CD4-positive, alpha-beta T cell treated with Interleukin-15 for 1 hour (primary cell): Measurements from ENCODE around the gene MAP6.

Experiments
- DNase-seq: peaks from one replicate; pipeline ENCODE4 v3.0.0-alpha.2; 2020

The MAP6 gene

GRCh38 chr11:75627906-75628668, 40.8 kb downstream of the MAP6 start:
- DNase-seq, result no peak

- DNase-seq, result no peak
Measured at GRCh38 chr11:75626889-75627529, 41.8 kb downstream of the MAP6 start.

- DNase-seq, result no peak
Measured at GRCh38 chr11:75625991-75626888, 42.6 kb downstream of the MAP6 start.

- no peak for DNase-seq
Measured at GRCh38 chr11:75625021-75625420, 43.8 kb downstream of the MAP6 start.

DNA sequence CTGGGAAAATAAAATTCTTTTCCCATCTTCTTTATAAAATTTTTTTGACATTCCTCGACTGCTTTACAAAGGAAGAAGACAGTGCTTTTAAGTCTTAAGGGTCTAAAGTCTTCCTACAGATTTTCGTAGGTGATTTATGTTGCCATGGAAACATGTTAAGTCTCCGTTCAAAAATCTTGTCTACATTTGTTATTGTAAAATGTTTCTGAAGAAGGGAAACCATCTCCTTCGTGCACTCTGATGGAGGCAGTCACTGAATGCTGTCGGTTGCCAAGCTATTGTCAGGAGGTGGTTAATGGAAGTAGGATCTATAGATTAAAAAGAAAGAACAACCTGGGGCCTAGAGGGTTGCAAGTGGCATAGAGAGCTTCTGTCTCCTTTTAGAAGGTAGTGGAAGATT, 52.6 kb downstream of the MAP6 start:
- DNase-seq, result no peak

DNA sequence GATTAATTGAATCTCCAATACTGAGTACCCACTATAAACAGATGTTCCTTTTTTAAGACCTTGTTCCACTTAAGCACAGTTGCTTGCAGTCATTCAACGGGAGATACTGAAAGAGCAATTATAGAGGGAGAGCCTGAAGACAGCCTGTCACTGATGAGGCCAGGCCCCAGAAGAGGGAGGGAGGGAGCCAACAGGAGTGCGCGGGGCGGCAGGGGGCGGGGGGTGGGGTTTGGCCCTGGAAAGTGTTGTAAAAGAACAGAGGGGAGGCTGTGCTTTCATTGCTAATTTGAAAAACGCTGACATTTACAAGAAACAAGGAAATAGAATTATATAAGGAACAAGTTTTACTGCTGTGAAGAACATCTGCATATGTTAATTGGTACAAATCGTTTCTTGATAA, 53.1 kb downstream of the MAP6 start:
- DNase-seq, result no peak

DNA sequence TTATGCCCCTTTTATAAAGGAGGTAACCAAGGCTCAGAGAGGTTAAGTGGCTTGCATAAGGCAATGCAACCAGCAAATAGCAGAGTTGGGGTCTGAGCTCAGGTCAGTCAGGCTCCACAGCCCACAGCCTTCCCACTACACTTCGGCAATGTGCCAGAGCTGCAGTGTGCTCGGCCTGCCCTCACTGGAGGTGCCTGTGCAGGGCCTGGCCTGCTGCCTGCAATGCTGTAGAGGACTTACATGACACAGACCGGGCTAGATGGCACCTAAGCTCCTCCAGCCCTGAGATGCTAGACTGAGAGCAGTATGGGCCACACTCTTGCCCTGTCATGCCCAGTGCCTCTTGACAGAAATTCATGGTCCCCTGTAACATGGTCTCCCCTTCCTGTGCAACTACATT, 57.0 kb downstream of the MAP6 start:
- DNase-seq, result no peak

DNA sequence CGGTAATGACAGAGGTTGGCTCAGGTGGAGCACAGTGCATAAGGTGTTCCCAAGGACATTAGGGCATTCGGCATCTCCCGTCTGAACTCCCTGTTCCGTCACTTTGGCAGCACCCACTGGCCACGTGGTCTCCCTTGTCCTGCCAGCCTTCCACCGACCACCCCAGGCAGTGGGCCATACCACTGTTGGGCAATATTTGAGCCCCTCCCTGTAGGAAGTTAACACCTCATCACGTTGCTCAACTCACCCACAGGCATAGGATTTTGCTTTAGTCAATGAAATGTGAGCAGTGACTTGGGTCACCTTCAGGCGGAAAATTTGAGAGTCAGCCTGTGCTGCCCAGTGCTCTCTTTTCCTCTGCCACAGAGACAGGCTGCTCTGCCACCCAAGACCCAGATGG, 62.7 kb downstream of the MAP6 start:
- no peak for DNase-seq

- no peak for DNase-seq
Measured at GRCh38 chr11:75603791-75604736, 64.8 kb downstream of the MAP6 start.

GRCh38 chr11:75602951-75603350, 65.9 kb downstream of the MAP6 start:
- no peak for DNase-seq

DNA sequence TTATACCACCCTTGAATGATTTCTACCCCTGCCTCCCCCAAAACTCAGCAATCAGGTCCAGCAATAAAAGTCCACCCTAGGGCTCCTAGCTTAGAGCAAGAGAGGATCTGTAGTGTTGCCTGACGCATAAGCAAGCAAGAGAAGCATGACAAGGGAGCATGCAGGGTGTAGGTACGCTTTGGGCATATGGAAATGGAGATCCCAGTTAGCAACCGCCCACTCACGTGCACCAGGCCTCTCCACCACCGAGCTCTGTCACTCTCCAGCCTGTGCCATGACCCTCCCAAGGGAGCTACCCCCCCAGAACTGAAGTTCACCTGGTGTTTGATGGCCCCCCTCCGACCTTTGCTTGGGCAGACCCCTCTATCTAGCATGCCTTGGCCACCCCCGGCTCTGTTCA, 67.3 kb downstream of the MAP6 start:
- DNase-seq, result no peak

GRCh38 chr11:75600356-75600755, 68.5 kb downstream of the MAP6 start:
- DNase-seq, result no peak

GRCh38 chr11:75598900-75599299, 69.9 kb downstream of the MAP6 start:
- no peak for DNase-seq

GRCh38 chr11:75598264-75598663, 70.6 kb downstream of the MAP6 start:
- DNase-seq, result no peak

DNA sequence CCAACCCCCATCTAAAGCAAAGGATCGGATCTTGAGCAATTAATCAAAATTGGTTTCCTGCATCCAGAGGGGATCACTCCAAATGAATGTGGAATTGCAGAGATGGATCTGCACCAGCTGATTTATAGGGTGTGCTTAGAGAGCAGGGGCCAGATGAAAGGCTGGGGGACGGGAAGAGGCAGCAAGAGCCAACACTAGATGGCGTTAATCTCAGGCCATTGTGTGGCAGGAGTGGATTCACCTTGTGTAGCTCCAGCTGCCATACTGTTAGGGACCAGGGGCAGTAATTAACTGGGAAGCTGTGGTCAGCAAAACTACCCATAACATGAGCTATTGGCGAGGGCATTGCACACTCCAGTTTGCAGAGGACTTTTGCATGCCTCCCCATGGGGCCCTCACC, 71.2 kb downstream of the MAP6 start:
- DNase-seq, result no peak

DNA sequence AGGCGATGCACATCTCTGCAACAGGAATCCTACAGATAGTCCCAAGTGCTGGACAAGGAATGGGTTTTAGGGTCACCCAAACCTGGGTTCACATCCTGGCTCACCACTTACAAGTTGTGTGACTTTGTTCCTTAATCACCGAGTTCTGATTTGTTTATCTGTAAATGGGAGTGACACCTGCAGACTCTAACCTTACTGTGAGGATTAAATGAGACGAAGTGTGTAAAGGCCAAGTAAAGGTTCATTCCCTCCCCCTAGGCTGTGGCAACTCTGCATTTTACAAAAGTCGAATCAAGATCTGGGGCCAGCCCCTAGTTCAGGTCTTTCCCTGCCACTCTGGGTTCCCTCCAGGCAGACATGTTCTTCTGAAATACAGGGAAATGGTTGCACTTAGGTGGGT, 71.9 kb downstream of the MAP6 start:
- DNase-seq, result no peak

DNA sequence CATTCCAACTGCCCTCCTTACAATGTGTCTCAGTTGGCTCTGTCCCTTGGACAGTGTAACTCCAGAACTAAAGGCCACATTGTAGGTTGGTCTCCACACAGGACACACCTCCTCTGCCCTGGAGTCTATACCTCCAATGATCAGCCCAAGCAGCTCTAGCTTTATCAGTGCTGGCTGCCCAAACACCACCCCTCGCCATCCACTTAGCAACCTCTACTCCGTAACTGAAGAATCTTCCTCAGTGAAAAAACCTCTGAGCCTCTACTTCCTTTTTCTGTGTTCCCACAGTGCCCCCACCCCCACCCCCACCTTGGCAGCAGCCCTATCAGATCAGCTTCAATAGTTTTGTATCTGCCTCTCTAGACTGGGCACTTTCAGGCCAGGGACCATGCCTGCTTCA, 73.4 kb downstream of the MAP6 start:
- no peak for DNase-seq

- DNase-seq, result no peak
Measured at GRCh38 chr11:75594211-75594610, 74.6 kb downstream of the MAP6 start.

GRCh38 chr11:75593286-75593915, 75.4 kb downstream of the MAP6 start:
- DNase-seq, result no peak

GRCh38 chr11:75592715-75593114, 76.1 kb downstream of the MAP6 start:
- no peak for DNase-seq

- no peak for DNase-seq
Measured at GRCh38 chr11:75591966-75592365, 76.9 kb downstream of the MAP6 start.

- no peak for DNase-seq
Measured at GRCh38 chr11:75591371-75591770, 77.5 kb downstream of the MAP6 start.
